IMR-90 (cell line): Measurements from ENCODE around the gene BCAR1. TPM values are rescaled to one million over a fixed set of nuclear protein-coding genes. Genes with fewer than 3 reads are reported as not detected.
A peak's percentile ranks its signal among the peaks of the same experiment; 100 is the strongest.

Source experiments
- ATAC-seq: fragments of 200-7000 bp; cut with Tn5 transposase; 2 replicates; pipeline ENCODE4 v1.9.1; 2020; ENCODE audit warnings: low read depth, mild to moderate bottlenecking, moderate library complexity
- BruUV-seq: library from RNA; stranded (reverse); fragments of 400-500 nt; replicated peaks from 2 replicates; lab custom pipeline; 2021; lab: Mats Ljungman, UMichigan
- CTCF ChIA-PET: fragments of 300-600 bp; formaldehyde crosslinking; extraction: SDS; loops from one replicate; lab custom pipeline; 2021; ENCODE audit warnings: antibody characterized with exemption; lab: Yijun Ruan, JAX
- POLR2A ChIA-PET: fragments of 300-600 bp; sonication (Branson Sonifier 250); formaldehyde crosslinking; loops from one replicate; lab custom pipeline; 2022; ENCODE audit warnings: antibody characterized with exemption; ENCODE audit not compliant: unreplicated experiment; lab: Charles Lee
- DNase-seq: peaks from one replicate; pipeline ENCODE4 v3.0.0; 2013
- H2AFZ ChIP-seq: replicated peaks from 2 replicates; pipeline ENCODE3; 2013; ENCODE audit warnings: low read length, mild to moderate bottlenecking; ENCODE audit not compliant: poor library complexity
- H2AK5ac ChIP-seq: 2 replicates; pipeline ENCODE4 v1.6.1; 2013; ENCODE audit warnings: low read depth, low read length, inconsistent platforms
- H2AK9ac ChIP-seq: replicated peaks from 2 replicates; pipeline ENCODE3; 2013; ENCODE audit warnings: mild to moderate bottlenecking, low read depth, low read length, moderate library complexity; ENCODE audit not compliant: poor library complexity
- H2BK120ac ChIP-seq: 2 replicates; pipeline ENCODE4 v1.6.1; 2013; ENCODE audit warnings: low read depth, low read length, inconsistent platforms
- H2BK15ac ChIP-seq: 3 replicates; pipeline ENCODE4 v1.6.1; 2013; ENCODE audit warnings: low read depth, low read length, inconsistent platforms
- H2BK20ac ChIP-seq: 2 replicates; pipeline ENCODE4 v1.6.1; 2013; ENCODE audit warnings: low read depth, mild to moderate bottlenecking, inconsistent platforms, low read length, moderate library complexity
- H2BK5ac ChIP-seq: 2 replicates; pipeline ENCODE4 v1.6.1; 2013; ENCODE audit warnings: mild to moderate bottlenecking, low read depth, low read length, inconsistent platforms; ENCODE audit not compliant: poor library complexity, severe bottlenecking
- H3K14ac ChIP-seq: replicated peaks from 2 replicates; pipeline ENCODE4 v1.6.1; 2013; ENCODE audit warnings: low read depth, low read length, inconsistent platforms
- H3K18ac ChIP-seq: 2 replicates; pipeline ENCODE4 v1.6.1; 2013; ENCODE audit warnings: low read depth, low read length, control low read depth
- H3K23ac ChIP-seq: 2 replicates; pipeline ENCODE4 v1.6.1; 2013; ENCODE audit warnings: low read depth, low read length, inconsistent platforms
- H3K27ac ChIP-seq: 2 replicates; pipeline ENCODE4 v1.5.1; 2013; ENCODE audit warnings: mild to moderate bottlenecking, control low read depth, low read length; ENCODE audit not compliant: insufficient read depth
- H3K27me3 ChIP-seq: 2 replicates; pipeline ENCODE4 v1.6.1; 2013; ENCODE audit warnings: low read length; ENCODE audit not compliant: control insufficient read depth, insufficient read depth
- H3K36me3 ChIP-seq: 2 replicates; pipeline ENCODE4 v1.6.1; 2013; ENCODE audit warnings: low read length, mixed read lengths; ENCODE audit not compliant: control insufficient read depth, insufficient read depth
- H3K4ac ChIP-seq: 2 replicates; pipeline ENCODE4 v1.6.1; 2013; ENCODE audit warnings: low read depth, low read length, inconsistent platforms
- H3K4me1 ChIP-seq: 2 replicates; pipeline ENCODE4 v1.6.1; 2013; ENCODE audit warnings: low read length, mixed read lengths; ENCODE audit not compliant: control insufficient read depth, insufficient read depth
- H3K4me2 ChIP-seq: 2 replicates; pipeline ENCODE4 v1.6.1; 2013; ENCODE audit warnings: low read depth, mild to moderate bottlenecking, control low read depth, low read length, moderate library complexity
- H3K4me3 ChIP-seq: 2 replicates; pipeline ENCODE4 v1.5.1; 2013; ENCODE audit warnings: low read depth, mild to moderate bottlenecking, control low read depth, low read length, moderate library complexity; ENCODE audit not compliant: insufficient read depth
- H3K56ac ChIP-seq: 2 replicates; pipeline ENCODE4 v1.6.1; 2013; ENCODE audit warnings: low read length, inconsistent platforms; ENCODE audit not compliant: insufficient read depth; ENCODE audit errors: extremely low read depth
- H3K79me1 ChIP-seq, 2 experiments: 2 replicates each; pipeline ENCODE4 v1.6.1; 2013; ENCODE audit warnings: low read length in 2 of 2, inconsistent platforms in 1 of 2, low read depth in 1 of 2
- H3K9ac ChIP-seq: 2 replicates; pipeline ENCODE4 v1.6.1; 2013; ENCODE audit warnings: low read depth, low read length, control low read depth
- H3K9me1 ChIP-seq: 2 replicates; pipeline ENCODE4 v1.6.1; 2013; ENCODE audit warnings: low read length, inconsistent platforms; ENCODE audit not compliant: insufficient read depth
- H3K9me3 ChIP-seq: 2 replicates; pipeline ENCODE4 v1.6.1; 2013; ENCODE audit warnings: low read length; ENCODE audit not compliant: control insufficient read depth, insufficient read depth
- H4K20me1 ChIP-seq: 2 replicates; pipeline ENCODE4 v1.6.1; 2013; ENCODE audit warnings: low read length, inconsistent platforms; ENCODE audit not compliant: insufficient read depth
- H4K5ac ChIP-seq: 2 replicates; pipeline ENCODE4 v1.6.1; 2013; ENCODE audit warnings: mild to moderate bottlenecking, low read depth, low read length, control low read depth
- H4K8ac ChIP-seq, 2 experiments: 2 replicates each; pipeline ENCODE4 v1.6.1; 2013; ENCODE audit warnings: low read depth in 2 of 2, low read length in 2 of 2, control low read depth in 1 of 2, inconsistent platforms in 1 of 2
- H4K91ac ChIP-seq: 2 replicates; pipeline ENCODE4 v1.6.1; 2013; ENCODE audit warnings: low read depth, low read length, inconsistent platforms; ENCODE audit not compliant: insufficient read depth
- CEBPB ChIP-seq: IDR thresholded peaks from 2 replicates; pipeline ENCODE4 v1.6.1; 2012; ENCODE audit warnings: low read depth, low read length, improper control_type of control experiment
- CHD1 ChIP-seq: IDR thresholded peaks from 2 replicates; pipeline ENCODE4 v1.6.1; 2012; ENCODE audit warnings: low read depth, low read length, improper control_type of control experiment
- FOS ChIP-seq: fragments of 150-350 bp; IDR thresholded peaks from 2 replicates; pipeline ENCODE4 v1.6.1; 2016; ENCODE audit warnings: low read depth, low read length
- MAZ ChIP-seq: IDR thresholded peaks from 2 replicates; pipeline ENCODE4 v1.6.1; 2012; ENCODE audit warnings: low read depth, mild to moderate bottlenecking, low read length, improper control_type of control experiment, moderate library complexity, borderline replicate concordance
- NFE2L2 ChIP-seq: fragments of 150-350 bp; IDR thresholded peaks from 2 replicates; pipeline ENCODE4 v1.6.1; 2016; ENCODE audit warnings: low read depth, mild to moderate bottlenecking, low read length
- POLR2A ChIP-seq: IDR thresholded peaks from 2 replicates; pipeline ENCODE4 v1.6.1; 2012; ENCODE audit warnings: mild to moderate bottlenecking, low read depth, low read length
- RAD21 ChIP-seq: IDR thresholded peaks from 2 replicates; pipeline ENCODE4 v1.6.1; 2012; ENCODE audit warnings: low read length, improper control_type of control experiment
- RFX5 ChIP-seq: IDR thresholded peaks from 2 replicates; pipeline ENCODE4 v1.8.0; 2012; ENCODE audit warnings: low read depth, mild to moderate bottlenecking, low read length, moderate library complexity
- SMC3 ChIP-seq: fragments of 150-350 bp; IDR thresholded peaks from 2 replicates; pipeline ENCODE4 v1.6.1; 2016; ENCODE audit warnings: low read depth, mild to moderate bottlenecking, antibody characterized with exemption, low read length, moderate library complexity
- WGBS, 2 experiments: methylation state at CpG; one replicate each; pipeline versions ENCODE4 v1.1.5 to v1.1.7; 2013; ENCODE audit warnings: missing lambda C conversion rate in 2 of 2; ENCODE audit not compliant: insufficient read length in 1 of 2; ENCODE audit errors: extremely low coverage in 2 of 2; 5-methylcytosine and 5-hydroxymethylcytosine counted together
- dilution Hi-C: fragments of 300-500 bp; cut with HindIII; formaldehyde crosslinking; loops from one replicate; pipeline ENCODE4 v1.14.3; 2018; ENCODE audit warnings: low sequenced_read_pairs; ENCODE audit not compliant: unreplicated experiment
- in situ Hi-C: fragments of 300-500 bp; cut with MboI; formaldehyde crosslinking; loops from 3 replicates; pipeline ENCODE4 v1.14.3; 2019; ENCODE audit warnings: low sequenced_read_pairs, inconsistent platforms, mixed read lengths
- intact Hi-C: fragments of 100-400 bp; cut with micrococcal nuclease; formaldehyde crosslinking; loops from 2 replicates; pipeline ENCODE4 v1.10.0; 2022
- polyA plus RNA-seq, 3 experiments: library from polyadenylated mRNA; depleted of rRNA; stranded (reverse); fragments of >200 nt; gene quantifications; 2 replicates each; pipeline ENCODE4 v1.2.3, GENCODE V29; 2012; ENCODE audit warnings: low replicate concordance in 1 of 3
- total RNA-seq: library from RNA; depleted of rRNA; stranded (reverse); fragments of >200 nt; gene quantifications from 2 replicates; pipeline ENCODE4 v1.2.3, GENCODE V29; 2012
- TF ChIP-seq, protein P1 (sequence below): conservative IDR thresholded peaks from 2 replicates; pipeline ENCODE4 v1.5.1; 2012; ENCODE audit warnings: mild to moderate bottlenecking, low read depth, low read length, improper control_type of control experiment
- TF ChIP-seq, protein P2 (sequence below): fragments of 150-350 bp; IDR thresholded peaks from 2 replicates; pipeline ENCODE4 v1.6.1; 2017; ENCODE audit warnings: mild to moderate bottlenecking, antibody characterized with exemption, low read length, low read depth

BCAR1 gene
- total and polyA plus RNA-seq, 2 of the 4 experiments (the other 2 are of a cell fraction): 18.1 to 99.4 TPM

DNA sequence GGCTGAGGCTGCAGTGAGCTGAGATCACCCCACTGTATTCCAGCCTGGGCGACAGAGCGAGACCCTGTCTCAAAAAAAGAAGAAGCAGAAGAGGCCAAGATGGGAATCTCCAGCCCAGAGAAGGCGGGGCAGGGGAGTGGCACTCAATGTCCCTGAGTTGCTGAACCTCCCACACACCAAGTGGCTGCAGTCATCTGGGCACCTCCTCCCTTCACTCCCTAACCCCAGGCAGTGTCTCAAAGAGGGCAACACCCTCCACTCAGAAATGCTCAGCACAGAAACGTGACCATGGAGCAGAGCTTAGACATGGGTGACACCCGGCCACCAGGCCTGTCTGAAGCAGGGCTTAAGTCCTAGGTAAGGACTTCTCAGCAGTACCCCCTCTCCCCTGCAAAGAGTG, 36.3 kb upstream of the BCAR1 start:
- no peak overlapping the region for H2BK120ac ChIP-seq
- peaks cover 11% of the 10 kb centered on the region; the same call in 1 of the 2 replicates for H3K36me3 ChIP-seq
- no peak for ATAC-seq
- H3K9me1 ChIP-seq: peaks cover 10% of the 10 kb centered on the region
- no peak overlapping the region for H2BK15ac ChIP-seq
- H3K27me3 ChIP-seq: no peaks in the 10 kb centered on the region
- POLR2A ChIA-PET: no interaction called here
- no peak overlapping the region for H2AK5ac ChIP-seq
- H3K23ac ChIP-seq: no peak overlapping the region
- CTCF ChIA-PET: no interaction called here
- no peaks in the 10 kb centered on the region for H4K20me1 ChIP-seq
- H4K91ac ChIP-seq: no peak overlapping the region
- no peaks in the 10 kb centered on the region for H3K9me3 ChIP-seq
- no peak overlapping the region for H2BK20ac ChIP-seq
- H3K56ac ChIP-seq: no peak overlapping the region
- in situ Hi-C loops: no loop called here
- no peak overlapping the region for H3K9ac ChIP-seq
- dilution Hi-C loops: no loop called here
- no peak overlapping the region for H2AFZ ChIP-seq
- intact Hi-C loops: no loop called here
- TF ChIP-seq FOS (no peak), POLR2A (no peak), RAD21 (no peak), MAZ (no peak), CHD1 (no peak), SMC3 (no peak), RFX5 (no peak), NFE2L2 (no peak), CEBPB (no peak)
- TF ChIP-seq, protein P1, sequence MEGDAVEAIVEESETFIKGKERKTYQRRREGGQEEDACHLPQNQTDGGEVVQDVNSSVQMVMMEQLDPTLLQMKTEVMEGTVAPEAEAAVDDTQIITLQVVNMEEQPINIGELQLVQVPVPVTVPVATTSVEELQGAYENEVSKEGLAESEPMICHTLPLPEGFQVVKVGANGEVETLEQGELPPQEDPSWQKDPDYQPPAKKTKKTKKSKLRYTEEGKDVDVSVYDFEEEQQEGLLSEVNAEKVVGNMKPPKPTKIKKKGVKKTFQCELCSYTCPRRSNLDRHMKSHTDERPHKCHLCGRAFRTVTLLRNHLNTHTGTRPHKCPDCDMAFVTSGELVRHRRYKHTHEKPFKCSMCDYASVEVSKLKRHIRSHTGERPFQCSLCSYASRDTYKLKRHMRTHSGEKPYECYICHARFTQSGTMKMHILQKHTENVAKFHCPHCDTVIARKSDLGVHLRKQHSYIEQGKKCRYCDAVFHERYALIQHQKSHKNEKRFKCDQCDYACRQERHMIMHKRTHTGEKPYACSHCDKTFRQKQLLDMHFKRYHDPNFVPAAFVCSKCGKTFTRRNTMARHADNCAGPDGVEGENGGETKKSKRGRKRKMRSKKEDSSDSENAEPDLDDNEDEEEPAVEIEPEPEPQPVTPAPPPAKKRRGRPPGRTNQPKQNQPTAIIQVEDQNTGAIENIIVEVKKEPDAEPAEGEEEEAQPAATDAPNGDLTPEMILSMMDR: no peak
- TF ChIP-seq, protein P2, sequence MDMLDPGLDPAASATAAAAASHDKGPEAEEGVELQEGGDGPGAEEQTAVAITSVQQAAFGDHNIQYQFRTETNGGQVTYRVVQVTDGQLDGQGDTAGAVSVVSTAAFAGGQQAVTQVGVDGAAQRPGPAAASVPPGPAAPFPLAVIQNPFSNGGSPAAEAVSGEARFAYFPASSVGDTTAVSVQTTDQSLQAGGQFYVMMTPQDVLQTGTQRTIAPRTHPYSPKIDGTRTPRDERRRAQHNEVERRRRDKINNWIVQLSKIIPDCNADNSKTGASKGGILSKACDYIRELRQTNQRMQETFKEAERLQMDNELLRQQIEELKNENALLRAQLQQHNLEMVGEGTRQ: no peak
- peak overlapping the region; percentile 44 for H2AK9ac ChIP-seq
- H3K79me1 ChIP-seq: no peaks in the 10 kb centered on the region; a peak in 1 of 4 replicates
- H3K27ac ChIP-seq: no peak overlapping the region
- no peak overlapping the region for H3K4ac ChIP-seq
- H3K18ac ChIP-seq: no peak overlapping the region
- H4K8ac ChIP-seq: no peak overlapping the region
- BruUV-seq: no TSS peak
- DNase-seq: no peak
- no peak overlapping the region for H2BK5ac ChIP-seq
- H3K4me2 ChIP-seq: no peak overlapping the region
- H3K4me3 ChIP-seq: no peak overlapping the region
- no peak overlapping the region for H4K5ac ChIP-seq
- H3K14ac ChIP-seq: no peak overlapping the region
- no peaks in the 10 kb centered on the region for H3K4me1 ChIP-seq
- WGBS, 2 experiments: 100% methylated on average over 4 of the region's 5 CpGs; no CpG with 5 or more reads in 1 of the 2 experiments
